Naive thymus-derived CD4-positive, alpha-beta T cell (primary cell): ENCODE data around the gene RELN. TPM values are rescaled to one million over a fixed set of nuclear protein-coding genes. Genes with fewer than 3 reads are reported as not detected.

Experiments
- ATAC-seq: fragments of 150-1000 bp; cut with Tn5 transposase; 2 replicates; pipeline ENCODE4 v1.10.0; 2021; ENCODE audit warnings: mild to moderate bottlenecking, moderate library complexity
- CTCF ChIA-PET: fragments of 350-600 bp; sonication (Branson Sonifier 250); formaldehyde crosslinking; loops from one replicate; lab custom pipeline; 2021; ENCODE audit warnings: antibody characterized with exemption; lab: Charles Lee
- POLR2A ChIA-PET: fragments of 350-600 bp; sonication (Branson Sonifier 250); formaldehyde crosslinking; loops from one replicate; lab custom pipeline; 2021; ENCODE audit warnings: antibody characterized with exemption, inconsistent platforms; lab: Charles Lee
- DNase-seq, 9 donors: peaks; one replicate each; pipeline versions ENCODE4 v3.0.0 to v3.0.0-alpha.2; 2020 to 2022; ENCODE audit warnings: mixed read lengths in 1 of 9
- H3K27ac ChIP-seq: one replicate; pipeline ENCODE4 v1.7.0; 2013; ENCODE audit warnings: mild to moderate bottlenecking, low read depth, low read length, moderate library complexity
- H3K27me3 ChIP-seq, 2 donors: one replicate each; pipeline ENCODE4 v1.7.0; 2013; ENCODE audit warnings: low read length in 2 of 2, mild to moderate bottlenecking in 2 of 2, moderate library complexity in 2 of 2; ENCODE audit not compliant: control insufficient read depth in 2 of 2, insufficient read depth in 2 of 2
- H3K36me3 ChIP-seq, 3 experiments: 1 replicate in 2 of 3; 2 replicates in 1 of 3; pipeline ENCODE4 v1.7.0; 2013; ENCODE audit warnings: low read length in 3 of 3, mild to moderate bottlenecking in 3 of 3, moderate library complexity in 1 of 3; ENCODE audit not compliant: insufficient read depth in 3 of 3, control insufficient read depth in 2 of 3
- H3K4me1 ChIP-seq, 2 donors: one replicate each; pipeline ENCODE4 v1.7.0; 2013; ENCODE audit warnings: low read length in 2 of 2, mild to moderate bottlenecking in 2 of 2, moderate library complexity in 1 of 2; ENCODE audit not compliant: control insufficient read depth in 2 of 2, insufficient read depth in 2 of 2
- H3K4me3 ChIP-seq: 2 replicates; pipeline ENCODE4 v1.7.0; 2013; ENCODE audit warnings: mild to moderate bottlenecking, low read length
- H3K9me3 ChIP-seq, 3 experiments: 1 replicate in 2 of 3; 2 replicates in 1 of 3; pipeline ENCODE4 v1.7.0; 2013; ENCODE audit warnings: low read length in 3 of 3; ENCODE audit not compliant: control insufficient read depth in 2 of 3
- H3K27ac Mint-ChIP-seq, 9 donors: one replicate each; pipeline ENCODE4 v1.8.0; 2020 to 2022; ENCODE audit warnings: mixed read lengths in 9 of 9, mild to moderate bottlenecking in 8 of 9, moderate library complexity in 5 of 9, inconsistent platforms in 2 of 9
- H3K27me3 Mint-ChIP-seq, 5 donors: one replicate each; pipeline ENCODE4 v1.8.0; 2021 to 2022; ENCODE audit warnings: mixed read lengths in 5 of 5, mild to moderate bottlenecking in 1 of 5
- H3K36me3 Mint-ChIP-seq, 5 donors: one replicate each; pipeline ENCODE4 v1.8.0; 2020 to 2022; ENCODE audit warnings: mixed read lengths in 5 of 5, mild to moderate bottlenecking in 3 of 5, inconsistent platforms in 1 of 5
- H3K4me1 Mint-ChIP-seq, 7 donors: one replicate each; pipeline ENCODE4 v1.8.0; 2020 to 2022; ENCODE audit warnings: mixed read lengths in 7 of 7, mild to moderate bottlenecking in 3 of 7, inconsistent platforms in 1 of 7
- H3K4me3 Mint-ChIP-seq, 10 donors: one replicate each; pipeline ENCODE4 v1.8.0; 2020 to 2022; ENCODE audit warnings: mild to moderate bottlenecking in 10 of 10, mixed read lengths in 10 of 10, moderate library complexity in 6 of 10, inconsistent platforms in 2 of 10
- H3K9me3 Mint-ChIP-seq, 11 donors: one replicate each; pipeline ENCODE4 v1.8.0; 2020 to 2022; ENCODE audit warnings: mixed read lengths in 11 of 11, mild to moderate bottlenecking in 4 of 11, inconsistent platforms in 1 of 11, moderate library complexity in 1 of 11
- intact Hi-C, 2 donors: fragments of 100-400 bp; cut with micrococcal nuclease; formaldehyde crosslinking; loops; one replicate each; pipeline ENCODE4 v1.15.1; 2023
- polyA plus RNA-seq, 2 donors: library from polyadenylated mRNA; unstranded; fragments of 300-500 nt; fragmentation: Illumina TruSeq; gene quantifications; one replicate each; pipeline ENCODE4 v1.2.3, GENCODE V29; 2021
- total RNA-seq, 6 experiments: library from RNA in 5 of 6; stranded (reverse) in 5 of 6; gene quantifications; 1 replicate in 5 of 6; 2 replicates in 1 of 6; pipeline ENCODE4 v1.2.3 and lab custom pipeline; 2021 to 2026

Gene RELN
- total and polyA plus RNA-seq, 7 experiments from 2014 or later = not detected

DNA sequence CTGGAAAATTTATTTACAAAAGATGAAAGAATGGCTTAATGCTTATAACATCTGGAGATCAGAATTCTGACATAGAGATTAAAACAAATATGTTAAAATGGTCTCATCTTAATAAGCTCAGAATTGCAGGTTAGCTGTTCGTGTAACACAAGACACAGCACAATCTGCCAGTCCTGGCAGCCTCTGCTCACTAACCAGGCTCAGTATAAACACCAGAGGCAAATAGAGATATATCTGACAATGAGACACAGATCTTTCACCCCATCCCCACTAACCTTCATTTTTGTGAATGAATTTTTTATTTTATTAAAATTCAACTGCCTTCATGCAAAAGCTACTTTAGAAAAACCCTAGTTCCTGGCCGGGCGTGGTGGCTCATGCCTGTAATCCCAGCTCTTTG is 51.8 kb downstream of the RELN start:
- Mint-ChIP-seq H3K4me1 (no peaks in the 10 kb centered on the region), H3K36me3 (peaks cover 0 to 3% (median 0%) of the 10 kb centered on the region in 5 donors), H3K27me3 (peaks cover 0 to 39% (median 18%) of the 10 kb centered on the region in 5 donors), H3K9me3 (peaks cover 0 to 5% (median 0%) of the 10 kb centered on the region in 11 donors), H3K4me3 (no peak overlapping the region), H3K27ac (no peak overlapping the region)
- H3K36me3 ChIP-seq = no peaks in the 10 kb centered on the region
- H3K4me3 ChIP-seq = no peak overlapping the region
- POLR2A ChIA-PET = no interaction called here
- H3K27ac ChIP-seq = no peak overlapping the region
- H3K27me3 ChIP-seq = no peaks in the 10 kb centered on the region
- intact Hi-C loops = no loop called here
- no peaks in the 10 kb centered on the region for H3K4me1 ChIP-seq
- H3K9me3 ChIP-seq = no peaks in the 10 kb centered on the region
- DNase-seq (no peak), ATAC-seq (no peak)
- CTCF ChIA-PET = no interaction called here

DNA sequence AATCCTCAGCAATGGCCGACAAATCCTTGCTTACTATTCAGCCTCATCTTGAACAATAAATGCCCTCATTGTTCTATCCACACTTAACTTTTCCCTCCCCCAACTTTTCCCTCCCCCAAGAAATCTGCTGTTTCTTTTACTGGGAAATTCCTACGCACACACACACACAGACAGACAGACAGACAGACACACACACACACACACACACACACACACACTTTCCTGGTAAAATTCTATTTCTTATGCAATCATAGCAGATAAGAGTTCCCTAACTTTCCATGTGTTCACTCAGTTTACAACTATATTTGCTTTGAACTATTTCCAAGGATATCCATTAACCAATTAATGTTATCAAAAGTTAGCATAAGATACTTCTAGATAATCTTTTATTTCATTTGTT is 52.9 kb downstream of the RELN start:
- no peak for DNase-seq
- ChIA-PET CTCF (no interaction called here), POLR2A (no interaction called here)
- intact Hi-C loops = no loop called here
- no peak overlapping the region for H3K4me3 ChIP-seq
- Mint-ChIP-seq H3K4me3 (no peak overlapping the region), H3K27me3 (peaks cover 0 to 40% (median 16%) of the 10 kb centered on the region in 5 donors), H3K9me3 (peaks cover 0 to 5% (median 0%) of the 10 kb centered on the region in 11 donors), H3K27ac (no peak overlapping the region), H3K4me1 (no peaks in the 10 kb centered on the region), H3K36me3 (no peaks in the 10 kb centered on the region)
- no peak for ATAC-seq
- H3K27ac ChIP-seq = no peak overlapping the region
- no peaks in the 10 kb centered on the region for H3K36me3 ChIP-seq
- H3K9me3 ChIP-seq = no peaks in the 10 kb centered on the region
- H3K4me1 ChIP-seq = no peaks in the 10 kb centered on the region
- H3K27me3 ChIP-seq = no peaks in the 10 kb centered on the region

DNA sequence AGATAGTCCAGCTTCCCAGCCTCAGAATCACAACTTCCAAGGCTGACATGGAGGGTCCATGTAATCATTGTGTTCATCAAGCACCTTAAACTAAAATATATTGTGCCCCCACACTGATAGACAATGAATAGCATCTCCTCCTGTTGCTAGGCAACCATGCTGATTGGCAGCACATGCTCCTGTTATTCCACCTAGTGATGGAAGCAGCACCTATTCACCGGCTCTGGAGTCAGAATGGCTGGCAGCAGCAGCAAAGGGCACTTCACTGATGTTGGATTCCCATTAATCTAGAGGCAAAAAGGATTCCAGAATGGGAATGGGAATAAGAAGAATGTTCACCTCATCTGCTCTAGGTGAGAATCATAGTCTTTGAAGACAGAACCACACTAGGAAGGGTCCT is 55.0 kb downstream of the RELN start:
- Mint-ChIP-seq H3K36me3 (no peaks in the 10 kb centered on the region), H3K4me3 (no peak overlapping the region), H3K27ac (no peak overlapping the region), H3K9me3 (peaks cover 0 to 4% (median 0%) of the 10 kb centered on the region in 11 donors), H3K27me3 (peaks cover 0 to 36% (median 23%) of the 10 kb centered on the region in 5 donors), H3K4me1 (no peaks in the 10 kb centered on the region)
- H3K27me3 ChIP-seq = no peaks in the 10 kb centered on the region
- ATAC-seq (no peak), DNase-seq (no peak)
- H3K27ac ChIP-seq = no peak overlapping the region
- ChIA-PET CTCF (no interaction called here), POLR2A (no interaction called here)
- H3K9me3 ChIP-seq = no peaks in the 10 kb centered on the region
- intact Hi-C loops = no loop called here
- H3K4me3 ChIP-seq = no peak overlapping the region
- no peaks in the 10 kb centered on the region for H3K36me3 ChIP-seq
- H3K4me1 ChIP-seq = no peaks in the 10 kb centered on the region

DNA sequence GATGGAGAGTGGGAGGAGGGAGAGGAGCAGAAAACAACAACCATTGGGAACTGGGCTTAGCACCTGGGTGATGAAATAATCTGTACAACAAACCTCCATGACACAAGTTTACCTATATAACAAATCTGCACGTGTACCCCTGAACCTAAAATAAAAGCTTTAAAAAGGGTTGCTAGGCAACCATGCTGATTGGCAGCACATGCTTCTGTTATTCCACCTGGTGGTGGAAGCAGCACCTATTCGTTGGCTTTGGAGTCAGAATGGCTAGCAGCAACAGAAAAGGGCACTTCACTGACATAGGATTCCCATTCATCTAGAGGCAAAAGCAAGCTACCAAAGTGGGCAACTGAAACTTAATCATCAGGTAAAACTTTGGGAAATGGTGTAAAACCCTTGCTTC is 57.1 kb downstream of the RELN start:
- Histone ChIP-seq H3K4me1 (no peaks in the 10 kb centered on the region), H3K27ac (no peak overlapping the region), H3K27me3 (no peaks in the 10 kb centered on the region), H3K9me3 (no peaks in the 10 kb centered on the region), H3K4me3 (no peak overlapping the region), H3K36me3 (no peaks in the 10 kb centered on the region)
- Mint-ChIP-seq H3K9me3 (peaks cover 0 to 4% (median 0%) of the 10 kb centered on the region in 11 donors), H3K27ac (no peak overlapping the region), H3K36me3 (no peaks in the 10 kb centered on the region), H3K27me3 (peaks cover 0 to 33% (median 23%) of the 10 kb centered on the region in 5 donors), H3K4me3 (no peak overlapping the region), H3K4me1 (no peaks in the 10 kb centered on the region)
- ChIA-PET CTCF (no interaction called here), POLR2A (no interaction called here)
- DNase-seq (no peak), ATAC-seq (no peak)
- intact Hi-C loops = no loop called here

DNA sequence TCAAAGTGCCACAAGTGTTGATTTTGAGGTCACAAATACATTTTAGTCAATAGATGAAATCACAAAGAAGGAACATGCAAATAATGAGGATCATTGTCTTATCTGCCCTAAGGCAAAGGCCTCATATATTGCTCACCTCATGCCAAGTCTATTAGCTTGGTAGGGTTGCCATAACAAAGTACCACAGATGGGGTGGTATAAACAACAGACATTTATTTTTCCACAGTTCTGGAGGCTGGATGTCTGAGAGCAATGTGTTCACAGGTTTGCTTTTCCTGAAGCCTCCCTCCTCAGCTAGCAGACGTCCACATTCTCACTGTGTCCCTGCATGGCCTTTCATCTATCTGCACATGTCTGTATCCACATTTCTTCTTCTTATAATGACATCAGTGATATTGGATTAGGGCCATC is 59.6 kb downstream of the RELN start:
- no peaks in the 10 kb centered on the region for H3K36me3 Mint-ChIP-seq
- H3K36me3 ChIP-seq = no peaks in the 10 kb centered on the region
- no peak for ATAC-seq
- CTCF ChIA-PET = no interaction called here
- peaks cover 0 to 4% (median 0%) of the 10 kb centered on the region in 11 donors for H3K9me3 Mint-ChIP-seq
- H3K4me3 ChIP-seq = no peak overlapping the region
- H3K4me3 Mint-ChIP-seq = no peak overlapping the region
- no peak for DNase-seq
- POLR2A ChIA-PET = no interaction called here
- peaks cover 0 to 19% (median 13%) of the 10 kb centered on the region in 5 donors for H3K27me3 Mint-ChIP-seq
- H3K27ac Mint-ChIP-seq = no peak overlapping the region
- intact Hi-C loops = no loop called here
- H3K27ac ChIP-seq = no peak overlapping the region
- no peaks in the 10 kb centered on the region for H3K27me3 ChIP-seq
- H3K9me3 ChIP-seq = no peaks in the 10 kb centered on the region
- no peaks in the 10 kb centered on the region for H3K4me1 Mint-ChIP-seq
- H3K4me1 ChIP-seq = no peaks in the 10 kb centered on the region

DNA sequence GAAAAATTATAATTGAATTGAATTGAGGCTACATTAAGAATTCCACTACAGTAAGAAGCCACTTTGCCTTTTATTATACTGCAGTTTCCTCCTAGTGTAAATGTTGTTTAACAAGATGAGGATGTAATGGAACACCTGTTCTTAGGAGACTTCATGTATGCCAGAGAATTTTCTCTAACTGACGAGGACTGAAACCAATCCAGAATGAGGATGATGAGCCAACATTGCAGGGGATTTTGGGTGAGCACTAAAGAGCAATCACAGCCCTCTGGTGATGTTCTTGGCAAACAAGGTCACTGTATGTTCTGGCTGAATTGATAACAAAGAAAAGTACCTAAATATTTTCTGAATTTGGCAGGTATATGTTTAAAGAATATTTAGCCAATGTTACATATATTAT is 60.9 kb downstream of the RELN start:
- POLR2A ChIA-PET = no interaction called here

DNA sequence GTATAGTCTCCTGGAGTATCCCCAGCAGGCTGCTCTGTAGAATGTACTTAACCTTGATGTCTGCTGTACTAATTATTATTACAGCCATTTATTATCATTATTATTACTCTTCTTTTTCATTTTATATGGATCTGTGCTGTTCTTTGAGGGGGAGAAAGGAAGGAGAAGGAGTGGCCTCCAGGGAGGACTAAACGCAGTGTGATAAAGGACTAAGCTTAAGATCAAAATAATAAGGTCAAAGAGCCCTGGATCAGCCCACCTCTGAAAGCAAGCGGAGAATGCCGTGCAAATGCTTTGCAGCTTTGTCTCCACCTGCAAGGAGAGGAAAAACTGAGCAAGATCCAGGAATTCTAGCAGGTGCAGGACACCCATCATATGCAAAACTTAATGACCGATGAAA is 65.3 kb downstream of the RELN start:
- ATAC-seq (no peak), DNase-seq (no peak)
- ChIA-PET CTCF (no interaction called here), POLR2A (no interaction called here)
- Mint-ChIP-seq H3K4me1 (no peaks in the 10 kb centered on the region), H3K9me3 (no peaks in the 10 kb centered on the region), H3K36me3 (no peaks in the 10 kb centered on the region), H3K27ac (no peak overlapping the region), H3K4me3 (no peak overlapping the region), H3K27me3 (peaks cover 0 to 12% (median 7%) of the 10 kb centered on the region in 5 donors)
- H3K27ac ChIP-seq = no peak overlapping the region
- no peaks in the 10 kb centered on the region for H3K9me3 ChIP-seq
- no peak overlapping the region for H3K4me3 ChIP-seq
- intact Hi-C loops = no loop called here
- H3K4me1 ChIP-seq = no peaks in the 10 kb centered on the region
- H3K27me3 ChIP-seq = no peaks in the 10 kb centered on the region
- H3K36me3 ChIP-seq = no peaks in the 10 kb centered on the region

More for the DNA sequence above, 60.9 kb downstream of the RELN start:
- no peak overlapping the region for H3K27ac ChIP-seq
- no peaks in the 10 kb centered on the region for H3K4me1 ChIP-seq
- Mint-ChIP-seq H3K4me3 (no peak overlapping the region), H3K4me1 (no peaks in the 10 kb centered on the region), H3K27ac (no peak overlapping the region), H3K36me3 (no peaks in the 10 kb centered on the region), H3K9me3 (peaks cover 0 to 4% (median 0%) of the 10 kb centered on the region in 11 donors), H3K27me3 (peaks cover 0 to 20% (median 13%) of the 10 kb centered on the region in 5 donors)
- CTCF ChIA-PET = no interaction called here
- no peaks in the 10 kb centered on the region for H3K27me3 ChIP-seq
- no peaks in the 10 kb centered on the region for H3K9me3 ChIP-seq
- DNase-seq (no peak), ATAC-seq (no peak)
- intact Hi-C loops = no loop called here
- no peaks in the 10 kb centered on the region for H3K36me3 ChIP-seq
- no peak overlapping the region for H3K4me3 ChIP-seq
